ENCODE results near the gene GGA1.

DNA sequence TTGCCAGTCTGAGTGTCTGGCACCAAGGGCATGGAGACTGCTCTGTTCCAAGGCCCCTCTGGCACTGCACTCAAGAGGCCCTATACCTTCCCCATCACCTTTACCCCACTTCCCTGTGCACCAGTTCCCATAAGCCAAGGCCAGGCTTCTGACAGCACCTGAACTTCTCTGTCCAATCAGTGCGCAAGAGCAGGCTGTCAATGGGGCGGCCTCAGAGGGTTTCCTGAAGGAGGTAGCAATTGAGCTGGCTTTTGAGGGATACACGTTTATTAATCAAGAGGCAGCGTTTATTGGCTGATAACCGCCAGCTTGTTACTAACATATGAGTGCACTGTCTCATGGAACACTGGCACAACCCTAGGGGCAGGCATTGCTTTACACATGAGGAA, 32.9 kb downstream of the GGA1 start:
- TF ChIP-seq, protein P1, sequence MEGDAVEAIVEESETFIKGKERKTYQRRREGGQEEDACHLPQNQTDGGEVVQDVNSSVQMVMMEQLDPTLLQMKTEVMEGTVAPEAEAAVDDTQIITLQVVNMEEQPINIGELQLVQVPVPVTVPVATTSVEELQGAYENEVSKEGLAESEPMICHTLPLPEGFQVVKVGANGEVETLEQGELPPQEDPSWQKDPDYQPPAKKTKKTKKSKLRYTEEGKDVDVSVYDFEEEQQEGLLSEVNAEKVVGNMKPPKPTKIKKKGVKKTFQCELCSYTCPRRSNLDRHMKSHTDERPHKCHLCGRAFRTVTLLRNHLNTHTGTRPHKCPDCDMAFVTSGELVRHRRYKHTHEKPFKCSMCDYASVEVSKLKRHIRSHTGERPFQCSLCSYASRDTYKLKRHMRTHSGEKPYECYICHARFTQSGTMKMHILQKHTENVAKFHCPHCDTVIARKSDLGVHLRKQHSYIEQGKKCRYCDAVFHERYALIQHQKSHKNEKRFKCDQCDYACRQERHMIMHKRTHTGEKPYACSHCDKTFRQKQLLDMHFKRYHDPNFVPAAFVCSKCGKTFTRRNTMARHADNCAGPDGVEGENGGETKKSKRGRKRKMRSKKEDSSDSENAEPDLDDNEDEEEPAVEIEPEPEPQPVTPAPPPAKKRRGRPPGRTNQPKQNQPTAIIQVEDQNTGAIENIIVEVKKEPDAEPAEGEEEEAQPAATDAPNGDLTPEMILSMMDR (IDR thresholded peaks at IDR 0.05; ENCODE audit: low read length): no peak
- TF ChIP-seq EZH2 (IDR thresholded peaks at IDR 0.05; ENCODE audit: borderline replicate concordance, low read length): no peak

Measured in OCI-LY1 (cell line).